ENCODE data around the gene TMEM259.

DNA sequence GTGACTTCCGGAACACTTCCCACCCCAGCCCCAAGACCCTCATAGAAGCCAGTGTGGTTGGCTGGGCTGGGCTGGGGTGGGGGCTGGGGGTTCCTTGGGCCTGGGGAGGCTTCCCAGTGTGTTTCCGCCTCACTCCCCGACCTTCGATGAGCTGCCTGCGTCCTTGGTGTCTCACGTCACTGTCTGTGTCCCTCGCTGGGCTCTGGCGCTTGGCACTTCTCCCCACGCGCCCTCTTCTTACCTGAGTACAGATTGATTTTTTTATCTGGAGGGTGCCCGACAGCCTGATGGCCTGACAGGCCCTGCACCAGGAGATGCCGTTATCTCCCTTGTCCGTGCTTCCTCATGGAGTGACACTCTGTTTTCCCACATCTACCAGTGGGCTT lies 28.3 kb downstream of the TMEM259 start:
- TF ChIP-seq, protein P1, sequence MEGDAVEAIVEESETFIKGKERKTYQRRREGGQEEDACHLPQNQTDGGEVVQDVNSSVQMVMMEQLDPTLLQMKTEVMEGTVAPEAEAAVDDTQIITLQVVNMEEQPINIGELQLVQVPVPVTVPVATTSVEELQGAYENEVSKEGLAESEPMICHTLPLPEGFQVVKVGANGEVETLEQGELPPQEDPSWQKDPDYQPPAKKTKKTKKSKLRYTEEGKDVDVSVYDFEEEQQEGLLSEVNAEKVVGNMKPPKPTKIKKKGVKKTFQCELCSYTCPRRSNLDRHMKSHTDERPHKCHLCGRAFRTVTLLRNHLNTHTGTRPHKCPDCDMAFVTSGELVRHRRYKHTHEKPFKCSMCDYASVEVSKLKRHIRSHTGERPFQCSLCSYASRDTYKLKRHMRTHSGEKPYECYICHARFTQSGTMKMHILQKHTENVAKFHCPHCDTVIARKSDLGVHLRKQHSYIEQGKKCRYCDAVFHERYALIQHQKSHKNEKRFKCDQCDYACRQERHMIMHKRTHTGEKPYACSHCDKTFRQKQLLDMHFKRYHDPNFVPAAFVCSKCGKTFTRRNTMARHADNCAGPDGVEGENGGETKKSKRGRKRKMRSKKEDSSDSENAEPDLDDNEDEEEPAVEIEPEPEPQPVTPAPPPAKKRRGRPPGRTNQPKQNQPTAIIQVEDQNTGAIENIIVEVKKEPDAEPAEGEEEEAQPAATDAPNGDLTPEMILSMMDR (IDR thresholded peaks at IDR 0.05): no peak
- no peak for TF ChIP-seq POLR2A (IDR thresholded peaks at IDR 0.05)

Measured in gastroesophageal sphincter (tissue), 3 donors.